Measurements from ENCODE around the gene TMEM87B.

DNA sequence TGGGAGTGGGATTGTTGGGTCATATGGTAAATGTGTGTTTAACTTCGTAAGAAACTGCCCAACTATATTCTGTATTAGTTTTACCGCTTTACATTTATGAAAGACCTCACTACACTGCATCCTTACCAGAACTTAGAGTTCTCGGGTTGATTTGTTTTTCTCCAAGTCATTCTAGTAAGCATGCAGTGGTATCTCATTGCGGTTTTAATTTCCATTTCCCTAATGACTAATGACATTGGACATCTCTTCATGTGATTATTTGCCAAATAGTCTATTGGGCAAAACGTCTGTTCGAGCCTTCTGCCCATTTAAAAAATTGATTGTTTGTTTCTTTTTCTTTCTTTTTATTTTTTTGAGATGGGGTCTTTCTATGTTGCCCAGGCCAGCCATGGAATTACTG lies 89.9 kb downstream of the TMEM87B start:
- no peak for TF ChIP-seq POLR2A (IDR thresholded peaks at IDR 0.05)
- TF ChIP-seq, protein P1, sequence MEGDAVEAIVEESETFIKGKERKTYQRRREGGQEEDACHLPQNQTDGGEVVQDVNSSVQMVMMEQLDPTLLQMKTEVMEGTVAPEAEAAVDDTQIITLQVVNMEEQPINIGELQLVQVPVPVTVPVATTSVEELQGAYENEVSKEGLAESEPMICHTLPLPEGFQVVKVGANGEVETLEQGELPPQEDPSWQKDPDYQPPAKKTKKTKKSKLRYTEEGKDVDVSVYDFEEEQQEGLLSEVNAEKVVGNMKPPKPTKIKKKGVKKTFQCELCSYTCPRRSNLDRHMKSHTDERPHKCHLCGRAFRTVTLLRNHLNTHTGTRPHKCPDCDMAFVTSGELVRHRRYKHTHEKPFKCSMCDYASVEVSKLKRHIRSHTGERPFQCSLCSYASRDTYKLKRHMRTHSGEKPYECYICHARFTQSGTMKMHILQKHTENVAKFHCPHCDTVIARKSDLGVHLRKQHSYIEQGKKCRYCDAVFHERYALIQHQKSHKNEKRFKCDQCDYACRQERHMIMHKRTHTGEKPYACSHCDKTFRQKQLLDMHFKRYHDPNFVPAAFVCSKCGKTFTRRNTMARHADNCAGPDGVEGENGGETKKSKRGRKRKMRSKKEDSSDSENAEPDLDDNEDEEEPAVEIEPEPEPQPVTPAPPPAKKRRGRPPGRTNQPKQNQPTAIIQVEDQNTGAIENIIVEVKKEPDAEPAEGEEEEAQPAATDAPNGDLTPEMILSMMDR (IDR thresholded peaks at IDR 0.05): no peak
